AG08395 (cell line): ENCODE data around the gene OR4C16.

Experiments used
- DNase-seq: peaks from one replicate; pipeline ENCODE4 v3.0.0; 2012; ENCODE audit warnings: mixed read lengths, low spot score

OR4C16 gene

GRCh38 chr11:55571828-55572227 lies at the start of gene OR4C16:
Gene OR4C16 (plus strand): TSS chr11:55572128. CDS start chr11:55572128, 0 bp downstream.
- no peak for DNase-seq

- DNase-seq, result no peak
These were observed 17.8 kb upstream of the OR4C16 start, which contains the start of gene OR4C15 for GRCh38 chr11:55554169-55554568. Gene OR4C15 (plus strand): TSS chr11:55554469. CDS start chr11:55554469, 0 bp downstream.

GRCh38 chr11:55572548-55572947 lies 620 bp downstream of the OR4C16 start:
- no peak for DNase-seq

- no peak for DNase-seq
These were observed 35.6 kb downstream of the OR4C16 start, which contains the start of gene OR4C11 for GRCh38 chr11:55607545-55607944. Gene OR4C11 (minus strand): TSS chr11:55607645. CDS start chr11:55604373, 3,272 bp downstream.
